CD4-positive, alpha-beta T cell treated with Interleukin-15 for 4 hours (primary cell): Measurements from ENCODE around the gene LRRC40.

Source experiments
- DNase-seq: peaks from one replicate; pipeline ENCODE4 v3.0.0-alpha.2; 2020; ENCODE audit warnings: low spot score

Gene LRRC40

GRCh38 chr1:70115315-70115714 lies 90.1 kb downstream of the LRRC40 start:
- DNase-seq = no peak

DNA sequence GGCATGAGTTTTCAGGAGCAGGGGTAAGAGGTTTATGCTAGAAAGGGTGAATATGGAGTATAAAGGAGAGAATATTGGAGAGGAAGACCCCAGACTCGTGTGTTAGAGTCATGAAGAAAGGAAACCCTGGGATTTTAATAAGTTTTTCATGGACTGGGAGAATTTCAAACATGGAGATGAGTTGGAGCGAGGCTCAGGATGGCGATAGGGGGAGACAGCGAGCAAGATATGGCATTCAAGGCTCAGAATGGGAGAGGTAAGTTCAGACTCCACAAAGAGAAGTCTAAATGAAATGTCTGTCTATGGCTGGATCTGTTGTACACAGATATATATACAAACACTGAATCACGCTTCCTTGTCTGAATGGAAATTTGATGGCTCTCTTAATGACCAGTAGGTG lies 92.5 kb downstream of the LRRC40 start:
- DNase-seq = no peak

GRCh38 chr1:70109241-70109640 lies 96.1 kb downstream of the LRRC40 start:
- DNase-seq = no peak

DNA sequence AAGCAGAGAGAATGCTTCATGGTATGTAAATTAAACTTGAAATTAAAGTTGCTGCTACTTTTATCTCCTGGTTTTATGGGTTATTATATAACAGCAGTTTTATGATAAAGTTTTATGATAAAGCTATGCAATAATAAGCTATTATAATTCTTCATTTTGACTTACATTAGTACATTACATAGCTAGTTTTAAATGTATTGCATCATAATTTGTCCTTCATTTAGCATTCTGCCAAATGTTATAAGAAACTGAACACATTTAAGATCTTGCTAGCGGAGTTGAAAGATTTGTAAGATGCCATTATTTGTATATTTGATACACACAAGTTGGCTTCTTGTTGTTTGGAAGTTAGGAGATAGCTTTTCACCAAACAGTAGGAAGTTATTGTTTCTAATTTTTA lies 101.6 kb downstream of the LRRC40 start:
- DNase-seq = no peak

GRCh38 chr1:70101774-70102173 lies 103.6 kb downstream of the LRRC40 start:
- no peak for DNase-seq

GRCh38 chr1:70101231-70101630 lies 104.1 kb downstream of the LRRC40 start:
- DNase-seq = no peak
